DND-41 (cell line): Measurements from ENCODE around the gene PCARE.

Experiments used
- ATAC-seq: fragments of 200-7000 bp; cut with Tn5 transposase; 3 replicates; pipeline ENCODE4 v1.9.1; 2021; ENCODE audit warnings: low read depth; ENCODE audit not compliant: insufficient read depth
- DNase-seq: peaks from one replicate; pipeline ENCODE4 v3.0.0-alpha.2; 2020
- H2AFZ ChIP-seq: 2 replicates; pipeline ENCODE4 v1.6.0; 2012; ENCODE audit warnings: low read depth, low read length
- H3K27ac ChIP-seq: 2 replicates; pipeline ENCODE4 v1.5.1; 2012; ENCODE audit warnings: low read length, inconsistent platforms
- H3K27me3 ChIP-seq: fragments of 200-600 bp; sonication (generic); 2 replicates; pipeline ENCODE4 v1.6.0; 2012; ENCODE audit warnings: low read length, mild to moderate bottlenecking, inconsistent platforms; ENCODE audit not compliant: insufficient read depth, poor library complexity
- H3K36me3 ChIP-seq: 2 replicates; pipeline ENCODE4 v1.5.1; 2012; ENCODE audit warnings: low read length, inconsistent platforms; ENCODE audit not compliant: insufficient read depth
- H3K4me1 ChIP-seq: 2 replicates; pipeline ENCODE4 v1.5.1; 2012; ENCODE audit warnings: mild to moderate bottlenecking, low read length; ENCODE audit not compliant: insufficient read depth
- H3K4me2 ChIP-seq: 2 replicates; pipeline ENCODE4 v1.6.0; 2012; ENCODE audit warnings: mild to moderate bottlenecking, moderate library complexity, low read length, inconsistent platforms; ENCODE audit not compliant: insufficient read depth
- H3K4me3 ChIP-seq, 2 experiments: fragments of 200-600 bp in 1 of 2; shearing (Covaris generic) in 1 of 2; 2 replicates each; pipeline ENCODE4 v1.5.1; 2012 to 2016; ENCODE audit warnings: inconsistent platforms in 2 of 2, low read length in 2 of 2, mild to moderate bottlenecking in 2 of 2, low read depth in 1 of 2, moderate library complexity in 1 of 2
- H3K79me2 ChIP-seq: 2 replicates; pipeline ENCODE4 v1.6.0; 2012; ENCODE audit warnings: low read length, inconsistent platforms; ENCODE audit not compliant: insufficient read depth
- H3K9ac ChIP-seq: 2 replicates; pipeline ENCODE4 v1.6.0; 2012; ENCODE audit warnings: low read depth, mild to moderate bottlenecking, inconsistent platforms, low read length, moderate library complexity
- H3K9me3 ChIP-seq: 2 replicates; pipeline ENCODE4 v1.5.1; 2012; ENCODE audit warnings: low read length, moderate library complexity, mild to moderate bottlenecking, inconsistent platforms; ENCODE audit not compliant: insufficient read depth, severe bottlenecking
- H4K20me1 ChIP-seq: 2 replicates; pipeline ENCODE4 v1.6.0; 2012; ENCODE audit warnings: low read length; ENCODE audit not compliant: insufficient read depth
- CTCF ChIP-seq: IDR thresholded peaks from 2 replicates; pipeline ENCODE4 v1.5.1; 2012; ENCODE audit warnings: borderline replicate concordance, low read length, moderate library complexity, mild to moderate bottlenecking; ENCODE audit not compliant: poor library complexity, severe bottlenecking; ENCODE audit errors: extremely low read depth
- EZH2 ChIP-seq: IDR thresholded peaks from 3 replicates; pipeline ENCODE4 v1.6.1; 2012; ENCODE audit warnings: borderline replicate concordance, low read depth, mild to moderate bottlenecking, moderate library complexity, low read length, inconsistent platforms; ENCODE audit not compliant: severe bottlenecking

PCARE gene

GRCh38 chr2:29051730-29052129 is 22.6 kb downstream of the PCARE start:
- Histone ChIP-seq H3K4me1 (no peaks in the 10 kb centered on the region), H3K9ac (no peak overlapping the region), H2AFZ (no peak overlapping the region), H3K4me3 (no peak overlapping the region), H3K9me3 (no peaks in the 10 kb centered on the region), H3K79me2 (no peaks in the 10 kb centered on the region), H3K36me3 (no peaks in the 10 kb centered on the region), H3K4me2 (no peak overlapping the region), H3K27ac (no peak overlapping the region), H4K20me1 (no peaks in the 10 kb centered on the region), H3K27me3 (peaks cover 15% of the 10 kb centered on the region)
- DNase-seq (no peak), ATAC-seq (no peak)
- no peak for TF ChIP-seq EZH2
- TF ChIP-seq CTCF = no peak

GRCh38 chr2:29050591-29050990 is 23.7 kb downstream of the PCARE start:
- Histone ChIP-seq H3K4me2 (no peak overlapping the region), H3K9me3 (no peaks in the 10 kb centered on the region), H3K27me3 (peaks cover 15% of the 10 kb centered on the region), H4K20me1 (no peaks in the 10 kb centered on the region), H3K79me2 (no peaks in the 10 kb centered on the region), H2AFZ (no peak overlapping the region), H3K36me3 (no peaks in the 10 kb centered on the region), H3K27ac (no peak overlapping the region), H3K4me3 (no peak overlapping the region), H3K9ac (no peak overlapping the region), H3K4me1 (no peaks in the 10 kb centered on the region)
- ATAC-seq (peak; percentile 42; the same call in 2 of the 3 replicates), DNase-seq (peak; percentile 30)
- TF ChIP-seq EZH2 = no peak
- no peak for TF ChIP-seq CTCF

GRCh38 chr2:29047083-29047845 is 27.1 kb downstream of the PCARE start:
- Histone ChIP-seq H3K4me2 (no peak overlapping the region), H2AFZ (no peak overlapping the region), H3K4me1 (no peaks in the 10 kb centered on the region), H3K9me3 (no peaks in the 10 kb centered on the region), H4K20me1 (no peaks in the 10 kb centered on the region), H3K27ac (no peak overlapping the region), H3K36me3 (no peaks in the 10 kb centered on the region), H3K9ac (no peak overlapping the region), H3K4me3 (no peak overlapping the region), H3K79me2 (no peaks in the 10 kb centered on the region), H3K27me3 (peaks cover 15% of the 10 kb centered on the region)
- no peak for TF ChIP-seq EZH2
- DNase-seq = no peak
- ATAC-seq = no peak

- Histone ChIP-seq H2AFZ (no peak overlapping the region), H3K27ac (no peak overlapping the region), H3K4me1 (no peaks in the 10 kb centered on the region), H3K9ac (no peak overlapping the region), H3K4me3 (no peak overlapping the region), H3K27me3 (peaks cover 14% of the 10 kb centered on the region), H3K9me3 (no peaks in the 10 kb centered on the region), H3K4me2 (no peak overlapping the region), H3K79me2 (no peaks in the 10 kb centered on the region), H3K36me3 (no peaks in the 10 kb centered on the region), H4K20me1 (no peaks in the 10 kb centered on the region)
- TF ChIP-seq EZH2 = no peak
- DNase-seq = no peak
- no peak for ATAC-seq
Measured at GRCh38 chr2:29046321-29046720, 28.0 kb downstream of the PCARE start.
